Inflammatory macrophage treated with lipopolysaccharide for 4 hours (primary cell): ENCODE results near the gene DLL1.

ENCODE experiments used
- DNase-seq: peaks from one replicate; pipeline ENCODE4 v3.0.0-alpha.2; 2020

Gene DLL1

DNA sequence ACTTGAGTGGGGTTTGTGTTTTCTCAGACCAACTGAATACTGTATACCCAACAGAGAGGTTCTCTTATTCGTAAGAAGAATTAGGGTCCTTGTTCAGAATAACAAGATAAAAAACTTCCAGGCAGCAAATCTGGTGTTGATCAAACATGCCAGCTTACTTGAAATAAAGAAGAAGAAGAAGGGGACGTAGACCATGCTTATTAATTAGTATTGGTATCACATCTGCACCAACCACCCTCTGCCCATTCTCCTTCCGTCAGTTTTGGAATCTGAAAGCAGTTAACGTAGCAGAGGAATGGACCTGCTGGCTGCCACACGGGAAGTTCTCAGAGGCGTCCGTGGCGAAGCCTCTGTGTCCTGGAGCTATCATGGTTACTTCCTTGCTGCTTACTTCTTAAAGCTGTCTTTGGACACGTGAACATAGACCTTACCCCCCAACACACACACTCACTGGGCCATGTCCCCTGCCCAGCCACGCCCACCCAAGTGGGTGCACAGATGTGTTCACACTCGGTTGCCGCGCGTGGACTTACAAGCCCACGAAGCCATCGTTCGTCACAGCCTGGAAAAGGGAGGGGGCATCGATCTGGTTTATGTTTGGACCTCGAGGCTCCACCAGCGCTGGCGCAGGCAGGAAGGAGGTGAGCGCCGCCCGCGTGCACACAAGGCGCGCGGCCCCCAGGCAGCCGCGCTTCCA lies 4.1 kb upstream of the DLL1 start:
- DNase-seq = no peak

DNA sequence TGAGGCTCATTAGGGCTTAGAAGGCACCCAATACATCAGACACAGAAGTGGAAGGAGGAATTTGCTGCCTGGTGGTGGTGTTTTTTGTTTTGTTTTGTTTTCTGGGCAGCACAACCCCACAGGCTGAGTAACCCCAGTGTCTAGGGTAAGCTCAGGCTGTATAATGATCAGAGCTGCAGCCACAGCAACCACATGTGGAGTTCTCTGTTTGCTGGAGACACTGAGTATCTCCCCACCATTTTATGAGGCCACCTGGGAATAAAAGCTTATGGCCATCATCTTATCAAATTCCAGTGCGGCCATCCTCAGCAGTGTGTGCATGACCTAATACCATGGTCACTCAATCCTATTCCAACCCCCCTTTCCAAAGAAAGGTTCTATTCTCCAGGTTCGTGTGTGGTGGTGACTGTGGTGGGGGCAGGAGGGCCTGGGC lies 3.4 kb upstream of the DLL1 start:
- DNase-seq = no peak

DNA sequence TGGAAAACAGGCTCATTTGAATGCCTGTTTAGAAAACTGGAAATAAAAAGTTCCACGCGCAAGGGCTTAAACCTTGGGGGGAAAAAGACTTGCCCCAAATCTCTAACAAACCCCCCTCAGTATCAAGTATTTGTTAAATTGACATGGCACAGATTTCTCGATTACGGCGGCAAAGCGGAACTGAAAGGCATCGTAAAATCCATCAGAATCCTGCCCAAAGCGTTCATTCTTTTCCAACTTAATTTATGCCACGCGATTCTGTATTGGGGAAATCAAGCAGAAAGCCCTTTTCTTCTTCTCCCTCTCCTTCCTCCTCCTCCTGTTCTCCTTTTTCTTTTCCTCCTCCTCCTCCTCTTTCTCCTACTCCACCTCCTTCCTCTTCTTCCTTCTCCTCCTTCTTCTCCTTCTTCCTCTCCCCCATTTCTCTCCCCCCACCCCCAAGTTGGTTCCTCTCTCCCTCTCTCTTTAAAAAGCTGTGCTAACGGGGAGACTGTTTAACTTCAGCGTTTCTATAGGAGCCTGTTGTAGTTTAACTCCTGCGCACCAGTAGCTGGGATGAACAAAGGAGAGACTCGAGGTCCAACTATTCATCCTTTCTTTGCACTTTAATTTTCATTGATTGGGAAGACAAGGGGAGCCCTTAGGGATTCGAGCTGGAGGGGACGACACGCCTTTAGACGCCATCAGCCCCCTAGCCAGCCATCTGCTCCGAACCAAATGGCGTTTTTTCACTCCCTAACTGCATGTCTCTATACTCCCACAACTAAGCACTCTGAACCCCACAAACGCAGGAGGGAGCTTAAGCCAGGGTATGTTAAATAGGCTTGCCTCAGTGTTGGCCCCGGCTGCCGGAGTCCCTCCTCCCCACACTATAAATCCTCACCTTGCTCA lies 2.7 kb upstream of the DLL1 start:
- DNase-seq = no peak

DNA sequence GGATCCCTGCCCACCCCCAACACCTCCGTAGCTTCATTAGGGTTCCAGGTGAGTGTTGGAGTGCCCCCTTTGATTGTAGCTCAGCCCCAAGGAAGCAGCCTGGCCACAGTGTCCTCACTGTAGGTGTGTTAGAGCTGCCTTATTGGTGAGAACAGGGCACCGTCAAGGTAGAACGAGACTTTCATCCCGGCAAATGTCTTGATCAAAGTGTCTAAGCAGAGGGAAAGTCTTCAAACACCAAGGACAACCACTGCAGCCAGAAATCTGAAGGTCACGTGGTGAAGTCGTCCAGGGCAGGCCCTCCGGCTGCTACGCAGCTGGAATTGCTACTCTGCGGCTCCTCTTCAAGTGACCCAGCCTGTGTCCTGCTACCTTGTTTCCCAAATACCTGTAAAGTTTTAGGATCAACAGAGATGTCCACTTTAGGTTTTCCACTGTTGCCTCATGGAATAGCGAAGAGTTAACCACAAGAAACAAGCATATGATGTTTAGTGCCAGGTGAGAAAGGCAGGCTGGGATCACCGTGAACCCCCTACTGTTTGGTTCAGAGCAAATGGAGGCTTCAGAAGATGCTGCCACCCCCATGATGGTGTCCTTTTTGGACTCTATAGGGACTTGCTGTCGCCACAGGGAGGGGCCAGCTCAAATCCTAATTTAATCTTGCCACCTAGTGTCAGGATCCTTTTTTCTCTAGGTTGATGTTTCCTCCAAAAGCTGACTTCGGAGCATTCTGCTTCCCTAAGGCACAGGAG lies 1.7 kb upstream of the DLL1 start:
- DNase-seq = no peak

DNA sequence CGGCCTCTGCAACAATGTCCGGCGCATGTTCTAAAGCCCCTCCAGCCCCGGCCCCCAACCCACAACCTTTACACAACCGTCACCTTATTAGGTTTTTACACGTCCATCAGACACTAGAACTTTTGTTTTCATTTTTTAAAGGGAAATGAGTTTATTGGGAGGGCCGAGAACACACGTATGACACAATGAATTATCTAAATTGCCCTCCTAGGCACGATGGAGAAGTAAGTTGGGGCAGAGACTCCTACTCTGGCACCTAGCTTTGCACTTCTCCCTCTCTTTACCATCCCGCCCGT lies 1.2 kb upstream of the DLL1 start:
- no peak for DNase-seq

DNA sequence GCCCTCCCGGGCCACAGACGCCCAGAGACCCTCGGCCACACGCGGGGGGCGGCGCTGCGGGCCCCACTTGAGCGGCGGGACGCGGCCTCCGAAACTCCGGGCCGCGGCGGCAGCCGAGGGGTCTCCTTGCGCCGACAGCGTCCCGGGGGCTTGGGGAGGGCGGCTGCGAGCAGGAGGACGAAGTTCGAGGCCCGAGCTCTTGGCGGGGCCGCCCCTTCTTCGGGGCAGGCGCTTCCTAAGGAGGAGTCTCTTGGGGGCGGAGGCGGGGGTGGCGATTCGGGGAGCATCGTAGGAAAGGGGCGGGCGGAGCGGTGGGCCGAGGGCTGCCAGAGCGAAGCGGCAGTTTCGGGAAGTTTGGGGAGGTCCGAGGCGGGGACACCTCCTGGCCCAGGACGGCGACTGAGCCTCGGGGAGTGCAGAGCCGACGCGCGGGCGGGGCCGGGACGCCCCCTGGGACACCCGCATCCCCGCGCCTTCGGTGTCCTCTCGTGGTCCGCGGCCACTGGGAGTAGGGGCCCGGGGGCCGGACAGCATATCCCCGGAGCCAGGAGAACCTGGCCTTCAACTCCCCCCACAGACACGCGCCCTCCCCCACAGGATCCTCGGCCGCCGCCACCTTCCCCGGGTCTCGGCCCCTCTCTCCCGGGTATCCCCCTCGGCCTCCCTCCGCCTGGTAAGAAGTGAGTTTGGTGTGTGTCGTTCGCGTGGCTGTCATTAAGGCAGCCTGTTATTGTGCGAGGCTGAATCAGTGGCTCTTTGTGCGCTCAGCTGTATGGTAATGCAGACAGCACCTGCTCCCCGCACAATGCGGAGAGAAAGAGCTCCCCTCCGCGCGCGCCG lies 613 bp upstream of the DLL1 start:
- no peak for DNase-seq

DNA sequence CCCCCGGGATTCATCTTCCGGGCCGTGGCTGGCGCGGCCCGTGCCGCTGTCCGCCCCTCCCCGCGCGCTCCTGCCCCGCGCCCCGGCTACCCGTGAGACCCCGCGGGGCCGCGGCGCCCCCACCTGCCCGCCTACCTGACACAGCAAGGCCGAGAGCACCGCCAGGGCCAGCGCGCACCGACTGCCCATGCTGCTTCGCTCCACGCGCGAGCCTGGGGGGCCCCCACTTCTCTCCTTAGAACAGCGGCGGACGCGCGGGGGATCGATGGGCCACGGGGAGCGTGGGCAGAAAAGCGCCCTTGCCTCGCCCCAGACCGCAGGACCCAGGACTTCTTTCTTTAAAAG lies 955 bp downstream of the DLL1 start:
- DNase-seq = no peak

DNA sequence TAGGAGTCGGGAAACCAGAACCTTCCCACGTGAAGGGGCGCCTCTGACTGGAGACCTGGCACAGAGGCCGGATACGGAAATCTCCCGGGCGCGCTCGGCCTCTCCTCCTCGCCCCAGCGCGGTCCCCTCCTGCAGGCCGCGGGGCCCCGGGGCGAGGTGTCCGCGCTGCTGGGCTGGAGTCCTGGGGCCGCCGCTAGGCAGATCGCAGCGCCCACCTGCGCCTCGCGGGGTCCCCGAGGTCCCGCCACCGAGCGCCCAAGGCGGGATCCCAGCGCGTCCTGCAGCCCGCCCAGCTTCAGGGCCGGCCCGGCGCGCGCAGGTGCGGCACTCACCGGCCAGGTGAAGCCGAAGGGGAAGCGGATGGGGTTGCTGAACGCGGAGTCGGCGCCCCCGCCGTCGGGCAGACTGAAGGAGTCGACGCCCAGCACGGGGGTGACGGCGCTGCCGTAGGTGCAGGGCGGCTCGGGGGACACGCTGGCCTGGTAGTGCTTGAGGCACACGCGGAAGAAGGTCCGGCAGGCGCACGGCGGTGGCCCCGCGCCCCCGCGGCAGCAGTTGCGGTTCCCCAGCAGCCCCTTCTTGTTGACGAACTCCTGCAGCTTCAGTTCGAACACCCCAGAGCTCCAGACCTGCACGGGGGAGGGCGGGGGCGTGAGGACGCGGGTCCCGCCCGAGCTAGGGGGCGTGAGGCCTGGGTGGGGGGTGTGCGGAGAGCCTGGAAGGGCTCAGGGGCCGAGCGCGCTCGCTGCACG lies 1.5 kb downstream of the DLL1 start:
- DNase-seq = no peak

DNA sequence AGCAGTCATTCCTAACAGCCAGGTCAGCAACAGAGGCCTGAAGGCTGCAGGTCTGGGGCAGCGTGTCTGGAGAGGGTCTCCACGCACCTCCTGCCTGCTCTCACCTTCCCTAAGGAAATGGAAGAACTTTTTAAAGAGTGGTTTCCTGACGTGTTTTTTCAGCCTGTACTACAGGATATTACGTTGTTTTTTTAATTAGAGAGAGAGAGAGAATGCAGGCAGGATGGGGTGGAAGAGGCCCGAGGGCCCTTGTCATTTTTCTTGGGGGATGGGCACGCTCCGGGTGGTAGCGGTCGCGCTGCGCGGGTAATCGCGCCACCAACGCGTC lies 2.1 kb downstream of the DLL1 start:
- DNase-seq = no peak

DNA sequence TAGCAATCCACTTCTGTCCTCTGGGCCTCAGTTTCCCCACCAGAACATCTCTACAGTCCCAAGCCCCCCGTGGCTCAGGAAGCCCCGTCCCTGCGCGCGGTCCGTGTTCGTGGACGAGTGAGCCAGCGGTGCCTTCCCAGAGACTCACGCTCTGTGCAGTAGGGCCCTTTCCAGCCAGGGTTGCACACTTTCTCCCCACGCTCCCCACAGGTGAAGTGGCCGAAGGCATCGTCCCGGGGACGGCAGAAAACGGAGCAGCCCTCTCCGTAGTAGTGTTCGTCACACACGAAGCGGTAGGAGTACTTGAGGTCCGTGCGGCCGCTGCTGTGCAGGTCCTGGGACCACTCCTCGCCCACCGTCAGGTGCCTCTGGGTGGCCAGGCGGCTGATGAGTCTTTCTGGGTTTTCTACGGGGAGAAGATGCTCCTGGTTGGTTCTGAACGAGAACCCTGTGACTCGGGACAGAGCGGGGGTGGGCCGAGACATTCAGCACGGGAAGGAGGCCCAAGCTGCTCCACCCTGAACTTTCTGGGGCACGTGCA lies 2.7 kb downstream of the DLL1 start:
- no peak for DNase-seq

DNA sequence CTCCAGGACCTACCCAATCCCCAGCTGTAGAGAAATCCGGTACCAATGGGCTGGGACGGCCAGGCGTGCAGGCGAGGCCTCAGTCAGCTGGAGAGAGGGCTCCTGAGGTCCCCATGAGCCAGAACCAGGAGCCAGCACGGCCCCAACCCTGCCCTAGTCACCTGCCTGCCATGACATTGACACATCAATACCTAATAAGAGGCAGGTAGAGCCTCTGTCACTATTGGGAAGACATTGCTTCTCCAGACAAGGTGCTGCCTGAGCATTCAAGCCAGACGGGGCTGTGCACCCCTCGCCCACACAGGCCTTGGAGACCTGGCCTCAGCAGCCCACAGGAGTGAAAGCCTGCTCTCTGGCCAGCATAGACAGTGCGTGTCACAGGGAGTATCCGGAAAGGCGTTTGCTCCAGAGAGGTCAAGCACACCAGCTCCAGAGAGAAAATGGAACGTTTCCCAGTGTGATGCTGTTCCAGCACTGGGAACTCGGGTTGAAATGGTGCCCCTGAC lies 3.5 kb downstream of the DLL1 start:
- DNase-seq = no peak

DNA sequence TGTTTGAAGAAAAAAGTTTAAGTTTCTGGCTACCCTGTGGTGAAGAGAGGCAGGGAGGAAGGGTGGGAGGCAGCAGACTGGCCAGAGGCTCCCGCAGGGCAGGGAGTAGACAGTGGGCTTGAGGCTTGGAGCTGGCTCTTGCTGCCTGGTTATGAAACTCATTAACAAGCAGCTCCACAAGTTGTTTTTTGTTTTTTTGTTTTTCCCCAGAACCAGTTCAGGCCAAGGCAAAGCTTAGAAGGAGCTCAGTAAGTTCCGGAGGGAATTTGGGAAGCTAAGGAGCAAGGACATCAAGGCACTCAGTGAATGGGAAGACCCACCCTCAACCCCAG lies 4.0 kb downstream of the DLL1 start:
- DNase-seq = no peak

DNA sequence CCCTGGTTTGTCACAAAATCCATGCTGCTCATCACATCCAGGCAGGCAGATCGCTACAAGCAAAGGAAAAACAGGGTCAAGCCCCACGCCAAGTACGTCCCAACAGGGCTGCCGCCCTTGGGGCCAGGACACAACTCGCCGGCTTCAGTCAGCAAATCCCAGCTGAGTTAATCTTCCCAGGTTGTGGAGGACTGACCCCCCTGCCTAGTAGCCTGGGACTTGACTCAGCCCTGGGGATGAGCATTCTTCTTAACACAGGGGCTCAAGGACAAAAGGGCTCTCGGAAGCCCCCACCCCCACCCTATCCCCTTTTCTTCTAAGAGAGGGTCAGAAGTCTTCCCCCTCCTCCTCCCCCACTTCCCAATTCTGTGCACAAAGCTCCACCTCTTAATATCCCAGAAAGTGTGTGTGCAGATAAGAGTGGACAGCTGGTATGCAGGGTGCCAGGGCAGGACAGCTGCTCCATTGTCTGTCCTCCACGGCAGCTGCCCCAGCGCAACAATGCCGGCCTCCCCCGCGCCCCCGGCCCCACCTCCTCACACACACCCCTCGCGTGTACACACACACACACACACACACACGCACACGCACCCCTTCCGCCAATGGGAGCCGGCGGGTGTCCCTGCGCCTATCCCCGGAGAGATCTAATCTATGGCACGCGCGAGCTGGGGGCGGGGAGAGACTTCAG lies 4.5 kb downstream of the DLL1 start:
- DNase-seq = no peak

DNA sequence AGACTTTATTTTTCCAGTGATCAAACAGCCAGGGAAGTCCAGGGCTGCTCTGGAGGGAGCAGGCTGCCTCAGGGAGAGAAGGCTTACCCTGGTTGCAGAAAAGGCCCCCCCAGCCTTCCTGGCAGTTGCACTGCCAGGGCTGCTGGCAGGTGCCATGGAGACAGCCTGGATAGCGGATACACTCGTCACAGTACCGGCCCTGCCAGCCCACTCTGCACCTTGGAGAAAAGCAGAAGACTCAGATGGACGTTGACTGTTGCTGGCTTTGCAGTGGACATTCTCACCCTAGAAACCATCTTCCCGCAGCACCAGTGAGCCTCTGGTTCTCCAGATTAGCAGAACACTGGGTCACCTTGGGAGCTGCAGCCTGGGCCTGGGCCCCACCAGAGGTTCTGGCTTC lies 5.4 kb downstream of the DLL1 start:
- no peak for DNase-seq

DNA sequence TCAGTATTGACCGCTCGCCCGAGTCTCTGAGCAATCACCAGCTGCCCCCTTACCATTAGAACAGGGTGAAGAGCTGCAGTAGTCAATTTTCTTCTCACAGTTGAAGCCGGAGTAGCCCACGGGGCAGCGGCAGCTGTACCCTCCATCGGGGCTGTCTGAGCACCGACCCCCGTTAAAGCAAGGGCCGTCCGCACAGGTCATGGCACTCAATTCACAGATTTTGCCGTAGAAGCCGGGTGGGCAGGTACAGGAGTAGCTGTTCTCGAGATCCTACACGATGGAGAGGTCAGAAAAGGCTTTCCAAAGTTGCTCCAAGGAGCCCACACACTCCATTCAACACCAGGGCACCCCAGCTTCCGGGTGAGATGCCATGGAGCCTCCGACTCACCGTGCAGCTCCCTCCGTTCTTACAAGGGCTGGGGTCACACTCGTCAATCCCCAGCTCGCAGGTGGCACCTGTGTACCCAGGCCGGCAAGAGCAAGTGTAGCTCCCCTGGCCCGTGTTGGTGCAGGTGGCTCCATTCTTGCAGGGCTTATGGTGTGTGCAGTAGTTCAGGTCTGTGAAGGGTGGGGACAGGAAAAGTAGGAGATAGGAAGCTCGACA lies 5.9 kb downstream of the DLL1 start:
- no peak for DNase-seq

DNA sequence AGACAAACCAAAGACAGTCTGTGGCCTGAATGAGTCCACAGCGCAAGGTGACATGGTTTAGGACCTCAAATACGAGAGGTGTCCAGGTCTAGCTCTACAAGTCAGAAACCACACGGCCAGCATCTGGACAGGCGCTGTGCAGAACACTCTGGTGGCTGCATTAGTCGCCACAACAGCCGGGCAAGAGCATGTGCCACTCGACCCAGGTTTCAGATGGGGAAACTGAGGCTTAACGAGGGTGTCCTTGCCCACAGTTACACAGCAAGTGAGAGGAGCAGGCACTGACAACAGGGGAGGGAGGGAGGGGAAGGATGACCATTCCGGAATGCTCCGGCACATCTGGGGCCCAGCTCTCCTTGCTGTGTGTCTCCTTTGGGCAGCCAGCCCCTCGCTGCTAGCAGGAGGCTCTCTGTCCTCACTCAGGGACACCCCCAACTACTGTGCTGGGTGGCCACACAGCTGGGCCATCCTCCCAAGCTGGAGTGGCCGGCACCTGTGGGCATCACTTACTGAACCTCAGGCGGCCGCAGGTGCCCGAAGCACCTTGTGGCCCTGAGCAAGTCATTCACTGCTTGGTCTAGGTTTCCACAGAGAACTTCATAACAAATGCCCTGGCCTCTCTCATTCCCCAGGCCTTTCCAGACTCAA lies 6.6 kb downstream of the DLL1 start:
- no peak for DNase-seq

DNA sequence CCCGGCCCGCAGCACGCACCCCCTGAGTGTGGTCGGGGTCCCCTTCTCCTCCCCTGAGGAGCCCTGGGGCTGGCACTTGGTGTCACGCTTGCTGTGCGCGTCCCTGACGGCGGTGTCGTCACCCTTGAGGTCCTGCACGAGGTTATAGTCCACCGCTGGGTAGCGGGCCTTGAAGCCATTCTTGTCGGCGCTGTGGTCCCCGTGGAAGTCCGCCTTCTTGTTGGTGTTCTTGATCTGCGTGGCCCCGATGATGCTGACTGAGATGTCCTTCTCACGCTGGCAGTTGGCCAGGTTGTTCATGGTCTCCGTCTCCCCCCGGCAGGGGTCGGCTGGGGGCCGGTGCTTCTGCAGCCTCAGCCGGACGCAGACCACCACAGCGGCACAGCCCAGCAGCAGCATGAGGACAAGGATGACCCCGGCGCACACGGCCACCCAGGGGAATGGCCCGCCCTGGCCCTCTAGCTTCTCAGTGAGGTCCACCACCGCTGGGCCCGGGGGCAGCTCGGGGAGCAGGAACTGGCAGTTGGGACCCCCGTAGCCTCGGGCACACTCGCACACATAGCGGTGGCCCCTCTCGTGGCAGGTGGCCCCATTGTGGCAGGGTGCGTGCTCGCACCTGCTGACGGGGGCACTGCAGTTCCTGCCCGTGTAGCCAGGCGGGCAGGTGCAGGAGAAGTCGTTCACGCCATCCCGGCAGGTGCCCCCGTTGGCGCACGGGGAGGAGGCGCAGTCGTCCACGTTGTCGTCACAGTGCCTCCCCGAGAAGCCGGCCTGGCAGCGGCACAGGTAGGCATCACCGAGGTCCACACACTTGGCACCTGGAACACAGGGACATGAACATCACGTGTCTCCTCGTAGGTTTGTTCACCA lies 7.4 kb downstream of the DLL1 start:
- no peak for DNase-seq

DNA sequence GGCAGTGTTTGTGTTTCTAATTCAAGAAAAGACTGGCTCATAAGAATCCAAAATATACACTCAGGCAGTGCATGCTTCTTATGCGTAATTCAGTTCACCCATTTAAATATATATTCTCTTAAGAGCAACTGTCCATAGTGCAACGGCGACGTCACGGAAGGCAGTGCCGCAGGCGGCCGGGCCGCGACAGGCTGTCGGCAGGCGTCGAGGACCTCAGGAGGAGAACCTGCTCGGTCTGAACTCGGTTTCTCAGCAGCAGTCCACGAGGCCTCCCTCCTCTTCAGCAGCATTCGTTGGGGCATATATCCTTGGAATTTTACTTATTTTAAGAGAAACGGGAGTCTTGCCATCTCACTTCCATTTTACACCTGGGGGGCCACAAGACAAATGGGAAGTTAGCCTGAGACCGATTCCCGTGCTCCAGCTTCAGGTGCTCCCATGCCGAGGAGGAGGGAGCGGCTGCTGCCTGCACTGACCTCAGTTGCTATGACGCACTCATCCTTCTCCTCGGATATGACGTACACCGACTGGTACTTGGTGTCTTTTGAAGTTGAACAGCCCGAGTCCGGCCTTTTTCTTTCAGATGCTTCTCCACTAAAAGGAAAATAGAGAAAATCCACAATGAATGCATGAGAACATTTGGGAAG lies 8.2 kb downstream of the DLL1 start:
- no peak for DNase-seq
